ENCODE results near the gene YBEY. TPM values are rescaled to one million over a fixed set of nuclear protein-coding genes. Genes with fewer than 3 reads are reported as not detected.

The YBEY gene
- total and polyA plus RNA-seq, 10 donors: 7.8 to 32.0 (median 14.2) TPM

DNA sequence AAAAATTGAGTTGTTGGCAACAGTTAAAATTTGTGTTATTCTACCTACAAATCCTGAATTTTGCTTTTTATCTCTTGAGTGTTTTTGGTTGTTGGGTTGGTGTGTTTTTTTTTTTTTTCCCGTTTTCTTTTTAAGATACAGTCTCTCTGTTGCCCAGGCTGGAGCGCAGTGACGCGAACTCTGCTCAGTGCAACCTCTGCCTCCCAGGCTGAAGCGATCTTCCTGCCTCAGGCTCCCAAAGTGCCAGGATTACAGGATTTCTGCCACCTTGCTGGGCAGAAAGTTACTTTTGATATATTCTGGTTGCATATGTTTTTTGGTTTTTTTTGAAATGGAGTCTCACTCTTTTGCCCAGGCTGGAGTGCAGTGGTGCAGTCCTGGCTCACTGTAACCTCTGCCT is 42.0 kb downstream of the YBEY start:
- no peak for DNase-seq
- H3K27ac ChIP-seq: no peak overlapping the region
- no peak overlapping the region for H3K4me3 ChIP-seq
- H3K9me3 ChIP-seq: no peaks in the 10 kb centered on the region
- intact Hi-C loops (cut with DNase I; ENCODE audit: low total_unique reads): loop anchor here (5.0 kb wide), 1 partner anchor 41 kb away; the partner anchor contains the start of genes MCM3AP and YBEY
- H3K36me3 ChIP-seq: peaks cover 0 to 66% (median 16%) of the 10 kb centered on the region in 6 donors
- H3K4me1 ChIP-seq: peaks cover 6 to 28% (median 17%) of the 10 kb centered on the region in 6 donors
- TF ChIP-seq, protein P1, sequence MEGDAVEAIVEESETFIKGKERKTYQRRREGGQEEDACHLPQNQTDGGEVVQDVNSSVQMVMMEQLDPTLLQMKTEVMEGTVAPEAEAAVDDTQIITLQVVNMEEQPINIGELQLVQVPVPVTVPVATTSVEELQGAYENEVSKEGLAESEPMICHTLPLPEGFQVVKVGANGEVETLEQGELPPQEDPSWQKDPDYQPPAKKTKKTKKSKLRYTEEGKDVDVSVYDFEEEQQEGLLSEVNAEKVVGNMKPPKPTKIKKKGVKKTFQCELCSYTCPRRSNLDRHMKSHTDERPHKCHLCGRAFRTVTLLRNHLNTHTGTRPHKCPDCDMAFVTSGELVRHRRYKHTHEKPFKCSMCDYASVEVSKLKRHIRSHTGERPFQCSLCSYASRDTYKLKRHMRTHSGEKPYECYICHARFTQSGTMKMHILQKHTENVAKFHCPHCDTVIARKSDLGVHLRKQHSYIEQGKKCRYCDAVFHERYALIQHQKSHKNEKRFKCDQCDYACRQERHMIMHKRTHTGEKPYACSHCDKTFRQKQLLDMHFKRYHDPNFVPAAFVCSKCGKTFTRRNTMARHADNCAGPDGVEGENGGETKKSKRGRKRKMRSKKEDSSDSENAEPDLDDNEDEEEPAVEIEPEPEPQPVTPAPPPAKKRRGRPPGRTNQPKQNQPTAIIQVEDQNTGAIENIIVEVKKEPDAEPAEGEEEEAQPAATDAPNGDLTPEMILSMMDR (IDR thresholded peaks at IDR 0.05 in 8 of 11, conservative IDR thresholded peaks at IDR 0.05 in 3 of 11): no peak
- no peak for TF ChIP-seq POLR2A (IDR thresholded peaks at IDR 0.05)
- no peak for TF ChIP-seq POLR2AphosphoS5 (IDR thresholded peaks at IDR 0.05)
- no peaks in the 10 kb centered on the region for H3K27me3 ChIP-seq (replicated peaks in 1 of 7)
- 77 to 89% (median 79%) methylated on average over 5 of the region's 5 CpGs for WGBS, 5 donors

DNA sequence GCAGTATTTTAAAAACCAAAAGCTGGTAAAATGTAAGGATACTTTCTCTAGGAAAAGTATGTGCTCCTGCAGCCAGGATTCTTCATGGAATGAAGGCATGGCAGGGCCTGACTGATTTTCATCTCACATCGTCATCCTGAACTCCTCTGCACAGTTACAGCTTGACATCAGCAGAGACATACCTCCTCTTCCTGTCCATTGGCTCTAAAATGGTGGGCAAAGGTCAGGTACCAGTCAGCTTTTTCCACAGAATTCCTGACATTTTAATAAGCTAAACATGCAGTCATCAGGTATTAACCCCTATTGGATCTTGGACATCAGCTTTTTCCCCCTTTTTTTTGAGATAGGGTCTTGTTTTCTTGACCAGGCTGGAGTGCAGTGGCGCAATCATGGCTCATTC is 43.7 kb downstream of the YBEY start:
- Histone ChIP-seq H3K9me3 (no peaks in the 10 kb centered on the region), H3K4me3 (no peak overlapping the region), H3K36me3 (peaks cover 0 to 76% (median 22%) of the 10 kb centered on the region in 6 donors), H3K27ac (no peak overlapping the region), H3K4me1 (peaks cover 6 to 22% (median 14%) of the 10 kb centered on the region in 6 donors), H3K27me3 (replicated peaks in 1 of 7) (no peaks in the 10 kb centered on the region)
- WGBS, 5 donors: 96 to 98% (median 96%) methylated on average over 2 of the region's 2 CpGs
- TF ChIP-seq POLR2A (IDR thresholded peaks at IDR 0.05): no peak
- TF ChIP-seq POLR2AphosphoS5 (IDR thresholded peaks at IDR 0.05): no peak
- TF ChIP-seq, protein P1 (IDR thresholded peaks at IDR 0.05 in 8 of 11, conservative IDR thresholded peaks at IDR 0.05 in 3 of 11): no peak
- no peak for DNase-seq
- intact Hi-C loops (cut with DNase I; ENCODE audit: low total_unique reads): loop anchor here (5.0 kb wide), 1 partner anchor 42 kb away; the partner anchor contains the start of genes MCM3AP and YBEY

DNA sequence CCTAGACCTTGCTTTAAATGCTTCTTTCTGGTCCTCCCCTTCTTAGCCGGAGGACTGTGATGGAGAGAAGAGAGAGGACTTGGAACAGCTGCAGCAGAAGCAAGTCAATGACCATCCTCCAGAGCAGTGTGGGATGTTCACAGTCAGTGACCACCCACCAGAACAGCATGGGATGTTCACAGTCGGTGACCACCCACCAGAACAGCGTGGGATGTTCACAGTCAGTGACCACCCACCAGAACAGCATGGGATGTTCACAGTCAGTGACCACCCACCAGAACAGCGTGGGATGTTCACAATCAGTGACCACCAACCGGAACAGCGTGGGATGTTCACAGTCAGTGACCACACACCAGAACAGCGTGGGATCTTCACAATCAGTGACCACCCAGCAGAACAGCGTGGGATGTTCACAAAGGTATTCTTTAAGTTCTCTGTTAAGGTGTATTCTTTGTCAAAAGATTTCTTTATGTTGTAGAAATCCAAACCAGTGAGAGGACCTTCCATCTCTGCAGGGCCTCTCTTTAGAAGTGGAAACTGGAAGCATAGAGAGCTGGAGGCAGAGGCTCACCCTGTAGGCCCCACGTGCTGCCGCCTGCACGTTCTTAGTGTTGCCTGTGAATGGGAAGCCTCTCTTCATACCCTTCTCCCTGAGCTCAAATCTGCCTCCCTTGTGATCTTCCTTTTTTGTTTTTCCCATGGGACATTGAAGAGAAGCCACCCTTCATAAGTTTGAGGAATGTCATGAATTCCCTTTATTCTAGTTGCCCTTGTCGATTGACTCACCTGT is 48.4 kb downstream of the YBEY start:
- 85 to 93% (median 91%) methylated on average over 10 to 12 of the region's 12 CpGs for WGBS, 5 donors
- H3K9me3 ChIP-seq: no peaks in the 10 kb centered on the region
- TF ChIP-seq POLR2AphosphoS5 (IDR thresholded peaks at IDR 0.05) (no peak), POLR2A (IDR thresholded peaks at IDR 0.05) (no peak)
- TF ChIP-seq, protein P1 (IDR thresholded peaks at IDR 0.05 in 8 of 11, conservative IDR thresholded peaks at IDR 0.05 in 3 of 11): no peak
- no peak for DNase-seq
- peaks cover 0 to 93% (median 49%) of the 10 kb centered on the region in 6 donors for H3K36me3 ChIP-seq
- no peak overlapping the region for H3K27ac ChIP-seq
- H3K4me3 ChIP-seq: no peak overlapping the region
- no peaks in the 10 kb centered on the region for H3K27me3 ChIP-seq (replicated peaks in 1 of 7)
- intact Hi-C loops (cut with DNase I; ENCODE audit: low total_unique reads): no loop called here
- no peaks in the 10 kb centered on the region for H3K4me1 ChIP-seq

DNA sequence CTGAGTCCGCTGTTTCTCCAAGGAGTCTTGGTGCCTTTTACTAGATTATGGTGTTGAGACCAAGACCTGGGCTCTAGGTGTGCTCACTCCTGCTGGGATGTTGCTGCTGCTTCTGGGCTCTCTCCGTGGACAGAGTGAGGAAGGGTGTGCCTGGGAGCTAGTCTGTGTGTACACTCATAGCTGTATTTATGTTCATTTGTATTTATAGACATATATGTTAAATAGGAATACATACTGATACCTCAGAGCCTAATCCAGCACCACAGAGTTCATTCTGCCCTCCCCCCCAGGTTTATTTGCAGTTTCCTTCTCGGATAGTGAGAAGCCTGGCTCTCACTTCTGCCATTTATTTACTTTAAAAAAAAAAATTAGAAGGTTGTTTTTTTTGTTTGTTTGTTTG is 50.5 kb downstream of the YBEY start:
- Histone ChIP-seq H3K4me1 (no peaks in the 10 kb centered on the region), H3K27ac (no peak overlapping the region), H3K27me3 (replicated peaks in 1 of 7) (no peaks in the 10 kb centered on the region), H3K4me3 (no peak overlapping the region), H3K36me3 (peaks cover 0 to 93% (median 44%) of the 10 kb centered on the region in 6 donors), H3K9me3 (no peaks in the 10 kb centered on the region)
- no peak for DNase-seq
- WGBS, 5 donors: 96 to 99% (median 98%) methylated on average over 3 of the region's 3 CpGs
- TF ChIP-seq, protein P1 (IDR thresholded peaks at IDR 0.05 in 8 of 11, conservative IDR thresholded peaks at IDR 0.05 in 3 of 11): no peak
- TF ChIP-seq POLR2AphosphoS5 (IDR thresholded peaks at IDR 0.05): no peak
- TF ChIP-seq POLR2A (IDR thresholded peaks at IDR 0.05): no peak
- intact Hi-C loops (cut with DNase I; ENCODE audit: low total_unique reads): no loop called here
